Immature natural killer cell (primary cell): ENCODE measurements around the gene TJP3. TPM values are rescaled to one million over a fixed set of nuclear protein-coding genes. Genes with fewer than 3 reads are reported as not detected.

ENCODE experiments used
- DNase-seq, 3 donors: peaks; one replicate each; pipeline ENCODE4 v3.0.0; 2022; ENCODE audit warnings: mixed read lengths in 1 of 3
- H3K27ac Mint-ChIP-seq, 6 donors: one replicate each; pipeline ENCODE4 v1.8.0; 2020; ENCODE audit warnings: mixed read lengths in 6 of 6, mild to moderate bottlenecking in 5 of 6, inconsistent platforms in 4 of 6, moderate library complexity in 3 of 6
- H3K27me3 Mint-ChIP-seq, 3 donors: one replicate each; pipeline ENCODE4 v1.8.0; 2020 to 2021; ENCODE audit warnings: low read depth in 3 of 3, mild to moderate bottlenecking in 3 of 3, mixed read lengths in 3 of 3, moderate library complexity in 3 of 3, inconsistent platforms in 1 of 3
- H3K36me3 Mint-ChIP-seq, 3 donors: one replicate each; pipeline ENCODE4 v1.8.0; 2020; ENCODE audit warnings: mixed read lengths in 3 of 3, inconsistent platforms in 2 of 3, mild to moderate bottlenecking in 2 of 3
- H3K4me1 Mint-ChIP-seq, 2 donors: one replicate each; pipeline ENCODE4 v1.8.0; 2020; ENCODE audit warnings: inconsistent platforms in 2 of 2, mild to moderate bottlenecking in 2 of 2, mixed read lengths in 2 of 2, moderate library complexity in 1 of 2
- H3K4me3 Mint-ChIP-seq, 5 donors: one replicate each; pipeline ENCODE4 v1.8.0; 2020; ENCODE audit warnings: mild to moderate bottlenecking in 5 of 5, mixed read lengths in 5 of 5, inconsistent platforms in 3 of 5, moderate library complexity in 3 of 5
- H3K9me3 Mint-ChIP-seq, 6 donors: one replicate each; pipeline ENCODE4 v1.8.0; 2020; ENCODE audit warnings: mild to moderate bottlenecking in 6 of 6, mixed read lengths in 6 of 6, inconsistent platforms in 4 of 6, moderate library complexity in 3 of 6
- polyA plus RNA-seq, 3 donors: library from polyadenylated mRNA; unstranded; fragments of 300-500 nt; fragmentation: Illumina TruSeq; gene quantifications; one replicate each; pipeline ENCODE4 v1.2.3, GENCODE V29; 2021

TJP3 gene
- polyA plus RNA-seq, 3 donors from 2014 or later = 0.34 TPM; not detected in 2

DNA sequence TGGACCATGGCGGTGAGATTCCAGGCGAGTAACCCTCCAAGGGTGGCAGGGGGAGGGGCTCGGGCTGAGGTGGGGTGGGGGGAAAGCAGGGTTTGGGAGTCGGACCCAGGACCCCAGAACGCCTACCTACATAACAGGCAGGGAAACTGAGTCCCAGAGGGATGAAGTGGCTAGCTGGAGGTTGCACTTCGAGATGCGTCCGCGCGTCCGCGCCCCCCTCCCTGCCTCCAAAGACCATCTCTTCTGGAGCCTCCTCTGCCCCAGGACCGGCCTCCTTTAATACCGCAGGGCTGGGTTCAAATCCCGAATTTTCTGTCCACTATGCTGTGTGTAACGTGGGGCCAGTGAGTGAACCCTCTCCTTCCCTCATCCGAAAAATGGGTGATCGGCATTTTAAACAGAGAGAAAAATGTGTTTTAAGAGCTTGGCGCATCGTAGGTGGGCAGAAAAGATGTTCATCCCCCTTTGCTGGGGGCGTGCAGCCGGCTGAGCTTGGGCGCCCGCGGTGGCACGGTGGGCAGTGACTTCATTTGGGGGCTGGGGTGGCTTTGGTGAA, 13.8 kb downstream of the TJP3 start:
- Mint-ChIP-seq H3K4me1 (peaks cover 5 to 14% of the 10 kb centered on the region in 2 donors), H3K27ac (peak overlapping the region in 1 of 6 donors; percentile 28), H3K4me3 (peak overlapping the region in 4 of 5 donors; percentile 21 to 42 (median 36)), H3K27me3 (peaks cover 5 to 15% (median 11%) of the 10 kb centered on the region in 3 donors), H3K9me3 (no peaks in the 10 kb centered on the region), H3K36me3 (no peaks in the 10 kb centered on the region)
- DNase-seq = no peak

DNA sequence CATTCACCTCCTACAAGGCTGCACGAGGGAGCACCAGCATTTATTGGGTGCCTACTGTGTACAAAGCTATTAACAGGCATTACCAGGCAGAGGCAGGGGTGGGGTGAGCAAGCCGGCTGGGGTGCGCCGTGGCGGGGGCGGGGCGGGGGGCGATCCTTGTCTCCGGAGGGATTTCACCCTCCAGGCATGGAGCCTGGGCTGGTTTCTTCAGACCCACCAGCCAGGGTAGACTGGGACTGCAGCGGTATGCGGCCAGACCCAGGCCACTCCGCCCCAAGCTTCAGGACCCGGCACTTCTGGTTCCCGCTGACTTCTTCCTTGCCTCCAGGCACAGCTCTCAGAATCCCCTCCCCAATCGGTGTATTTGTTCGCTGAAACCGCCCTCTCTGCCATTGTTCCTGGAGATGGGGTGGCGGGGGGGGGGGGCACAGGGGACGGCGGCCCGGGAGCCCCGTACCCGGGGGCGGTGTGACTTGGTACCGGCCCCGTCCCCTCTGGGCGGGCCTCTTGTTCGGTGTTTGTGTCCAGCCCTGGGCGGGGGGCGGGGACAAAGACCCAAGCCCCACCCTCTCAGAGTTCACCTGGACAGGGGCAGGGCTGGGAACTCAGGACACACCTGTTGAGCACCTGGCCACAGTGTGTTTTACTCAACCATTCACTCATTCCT, 14.4 kb downstream of the TJP3 start:
- no peak for DNase-seq
- Mint-ChIP-seq H3K36me3 (no peaks in the 10 kb centered on the region), H3K4me3 (peak overlapping the region in 3 of 5 donors; percentile 21 to 42 (median 42)), H3K27me3 (peaks cover 5 to 15% (median 11%) of the 10 kb centered on the region in 3 donors), H3K4me1 (peaks cover 5 to 14% of the 10 kb centered on the region in 2 donors), H3K27ac (peak overlapping the region in 1 of 6 donors; percentile 28), H3K9me3 (no peaks in the 10 kb centered on the region)

DNA sequence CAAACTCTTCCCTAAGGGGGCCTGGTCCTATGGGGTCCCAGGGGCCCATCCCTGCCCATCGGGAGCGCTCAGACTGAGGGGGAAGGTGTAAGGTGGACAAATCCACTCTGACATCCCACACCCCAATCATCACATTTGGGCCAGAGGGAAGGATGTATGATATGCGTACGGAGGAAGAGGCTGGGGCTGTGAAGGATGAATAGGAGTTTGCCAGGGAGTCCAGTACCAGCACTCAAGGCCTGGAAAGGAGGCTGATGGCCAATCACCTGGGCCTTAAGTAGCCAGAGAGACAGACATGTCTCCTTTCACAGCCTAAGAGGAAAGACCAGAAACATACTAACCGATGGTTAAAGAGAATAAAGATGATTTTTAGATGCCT, 14.9 kb downstream of the TJP3 start:
- peaks cover 5 to 14% of the 10 kb centered on the region in 2 donors for H3K4me1 Mint-ChIP-seq
- H3K4me3 Mint-ChIP-seq = peak overlapping the region in 2 of 5 donors; percentile 1 to 3
- peaks cover 5 to 15% (median 11%) of the 10 kb centered on the region in 3 donors for H3K27me3 Mint-ChIP-seq
- no peak for DNase-seq
- H3K36me3 Mint-ChIP-seq = no peaks in the 10 kb centered on the region
- H3K9me3 Mint-ChIP-seq = no peaks in the 10 kb centered on the region
- no peak overlapping the region for H3K27ac Mint-ChIP-seq

DNA sequence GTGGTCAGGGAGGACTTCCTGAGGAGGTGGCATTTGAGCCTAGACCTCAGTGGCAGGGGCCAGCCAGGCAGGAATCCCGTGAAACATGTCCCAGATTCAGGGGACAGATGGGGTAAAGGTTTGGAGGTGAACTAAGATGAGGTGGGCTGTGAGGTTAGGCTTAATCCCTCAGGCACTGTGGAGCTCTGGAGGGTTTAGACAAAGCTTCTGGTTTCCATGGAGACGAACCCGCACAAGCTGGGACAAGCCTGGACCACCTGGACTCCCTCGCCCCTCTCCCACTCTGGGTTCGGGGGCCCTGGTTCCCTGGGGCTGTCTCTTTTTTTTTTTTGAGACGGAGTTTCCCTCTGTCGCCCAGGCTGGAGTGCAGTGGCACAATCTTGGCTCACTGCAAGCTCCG, 15.7 kb downstream of the TJP3 start:
- no peaks in the 10 kb centered on the region for H3K9me3 Mint-ChIP-seq
- H3K36me3 Mint-ChIP-seq = no peaks in the 10 kb centered on the region
- H3K4me3 Mint-ChIP-seq = no peak overlapping the region
- DNase-seq = no peak
- H3K27me3 Mint-ChIP-seq = peaks cover 5 to 15% (median 11%) of the 10 kb centered on the region in 3 donors
- no peak overlapping the region for H3K27ac Mint-ChIP-seq
- peaks cover 5 to 14% of the 10 kb centered on the region in 2 donors for H3K4me1 Mint-ChIP-seq

DNA sequence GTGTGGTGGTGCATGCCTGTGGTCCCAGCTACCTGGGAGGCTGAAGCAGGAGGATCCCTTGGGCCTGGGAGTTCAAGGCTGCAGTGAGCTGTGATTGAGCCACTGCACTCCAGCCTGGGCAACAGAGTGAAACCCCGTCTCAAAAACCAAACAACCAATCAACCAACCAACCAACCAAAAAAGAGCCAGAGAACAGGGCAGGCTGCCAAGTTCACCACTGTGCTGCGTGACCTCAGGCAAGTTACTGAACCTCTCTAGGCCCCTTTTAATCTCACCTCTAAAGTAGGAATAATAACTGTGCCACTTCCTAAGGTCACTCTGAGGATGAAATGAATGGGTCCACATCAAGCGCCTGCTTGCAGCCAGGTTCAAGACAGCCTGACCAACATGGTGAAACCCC, 16.9 kb downstream of the TJP3 start:
- Mint-ChIP-seq H3K9me3 (no peaks in the 10 kb centered on the region), H3K4me3 (no peak overlapping the region), H3K27me3 (peaks cover 2 to 11% (median 11%) of the 10 kb centered on the region in 3 donors), H3K27ac (no peak overlapping the region), H3K4me1 (peaks cover 5 to 10% of the 10 kb centered on the region in 2 donors), H3K36me3 (no peaks in the 10 kb centered on the region)
- no peak for DNase-seq

DNA sequence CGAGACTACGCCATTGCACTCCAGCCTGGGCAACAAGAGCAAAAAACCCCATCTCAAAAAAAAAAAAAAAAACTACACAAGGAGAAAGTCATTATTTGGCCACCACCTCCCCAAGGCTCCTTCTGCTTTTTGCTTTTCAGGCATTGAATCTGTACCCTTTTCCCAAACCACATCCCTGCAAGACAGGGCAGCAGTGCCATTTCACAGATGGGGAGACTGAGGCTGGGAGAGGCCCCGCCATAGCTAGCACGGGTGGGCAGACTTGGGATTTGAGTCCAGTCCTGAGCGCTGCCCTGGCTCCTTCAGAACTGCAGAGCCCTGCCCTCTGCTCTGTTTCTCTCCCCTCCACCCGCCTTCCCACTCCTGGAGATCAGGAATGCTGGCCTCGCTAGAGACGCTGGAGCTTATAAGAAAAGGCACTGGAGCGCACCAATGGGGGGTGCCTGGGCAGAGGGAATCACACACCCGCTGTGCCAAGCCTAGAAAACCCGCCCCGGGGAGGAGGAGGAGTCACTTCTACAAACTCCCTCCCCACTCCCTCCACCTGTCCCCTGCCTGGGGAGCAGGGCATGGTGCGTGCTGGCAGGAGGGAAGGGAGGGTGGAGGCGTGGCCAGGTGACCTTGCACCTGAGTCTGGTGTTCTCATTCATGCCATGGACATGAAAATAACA, 17.6 kb downstream of the TJP3 start:
- Mint-ChIP-seq H3K36me3 (no peaks in the 10 kb centered on the region), H3K9me3 (no peaks in the 10 kb centered on the region), H3K4me1 (peaks cover 5 to 10% of the 10 kb centered on the region in 2 donors), H3K4me3 (no peak overlapping the region), H3K27me3 (peaks cover 2 to 11% (median 7%) of the 10 kb centered on the region in 3 donors), H3K27ac (no peak overlapping the region)
- no peak for DNase-seq

DNA sequence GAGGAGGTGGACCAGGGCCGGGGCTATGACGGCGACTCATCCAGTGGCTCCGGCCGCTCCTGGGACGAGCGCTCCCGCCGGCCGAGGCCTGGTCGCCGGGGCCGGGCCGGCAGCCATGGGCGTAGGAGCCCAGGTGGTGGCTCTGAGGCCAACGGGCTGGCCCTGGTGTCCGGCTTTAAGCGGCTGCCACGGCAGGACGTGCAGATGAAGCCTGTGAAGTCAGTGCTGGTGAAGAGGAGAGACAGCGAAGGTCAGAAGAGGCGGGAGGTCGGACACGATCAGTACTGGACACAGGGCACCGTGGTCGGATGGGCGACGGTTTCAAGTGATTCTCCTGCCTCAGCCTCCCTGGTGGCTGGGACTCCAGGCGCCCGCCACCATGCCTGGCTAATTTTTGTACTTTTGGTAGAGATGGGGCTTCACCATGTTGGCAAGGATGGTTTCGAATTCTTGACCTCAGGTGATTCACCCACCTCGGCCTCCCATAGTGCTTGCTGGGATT, 22.3 kb downstream of the TJP3 start:
- H3K27ac Mint-ChIP-seq = no peak overlapping the region

DNA sequence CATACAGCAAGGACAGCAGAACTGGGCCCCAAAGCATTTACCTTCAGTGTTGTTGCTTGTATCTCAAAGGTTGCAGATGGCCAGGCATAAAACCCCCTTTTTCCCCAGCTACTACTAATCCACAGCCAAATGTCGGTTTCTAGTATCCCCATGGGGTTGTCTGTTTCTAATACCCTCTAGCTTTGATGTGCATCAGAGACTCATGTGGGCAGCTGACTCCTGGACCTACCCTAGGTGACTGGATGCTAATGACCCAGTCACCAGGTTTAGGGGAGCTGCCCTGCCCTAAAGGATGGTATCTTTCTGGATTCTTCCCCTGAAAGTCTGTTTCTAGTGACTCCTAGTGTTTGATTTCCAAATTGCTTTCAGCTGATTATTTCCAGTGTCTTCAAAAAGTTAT, 23.9 kb downstream of the TJP3 start:
- Mint-ChIP-seq H3K27me3 (peaks cover 0 to 2% (median 0%) of the 10 kb centered on the region in 3 donors), H3K4me3 (no peak overlapping the region), H3K27ac (no peak overlapping the region), H3K9me3 (no peaks in the 10 kb centered on the region), H3K4me1 (no peaks in the 10 kb centered on the region), H3K36me3 (no peaks in the 10 kb centered on the region)
- DNase-seq = no peak

More for the DNA sequence above, 22.3 kb downstream of the TJP3 start:
- H3K27me3 Mint-ChIP-seq = peaks cover 0 to 2% (median 0%) of the 10 kb centered on the region in 3 donors
- DNase-seq = no peak
- no peaks in the 10 kb centered on the region for H3K4me1 Mint-ChIP-seq
- no peaks in the 10 kb centered on the region for H3K9me3 Mint-ChIP-seq
- H3K4me3 Mint-ChIP-seq = no peak overlapping the region
- H3K36me3 Mint-ChIP-seq = no peaks in the 10 kb centered on the region

DNA sequence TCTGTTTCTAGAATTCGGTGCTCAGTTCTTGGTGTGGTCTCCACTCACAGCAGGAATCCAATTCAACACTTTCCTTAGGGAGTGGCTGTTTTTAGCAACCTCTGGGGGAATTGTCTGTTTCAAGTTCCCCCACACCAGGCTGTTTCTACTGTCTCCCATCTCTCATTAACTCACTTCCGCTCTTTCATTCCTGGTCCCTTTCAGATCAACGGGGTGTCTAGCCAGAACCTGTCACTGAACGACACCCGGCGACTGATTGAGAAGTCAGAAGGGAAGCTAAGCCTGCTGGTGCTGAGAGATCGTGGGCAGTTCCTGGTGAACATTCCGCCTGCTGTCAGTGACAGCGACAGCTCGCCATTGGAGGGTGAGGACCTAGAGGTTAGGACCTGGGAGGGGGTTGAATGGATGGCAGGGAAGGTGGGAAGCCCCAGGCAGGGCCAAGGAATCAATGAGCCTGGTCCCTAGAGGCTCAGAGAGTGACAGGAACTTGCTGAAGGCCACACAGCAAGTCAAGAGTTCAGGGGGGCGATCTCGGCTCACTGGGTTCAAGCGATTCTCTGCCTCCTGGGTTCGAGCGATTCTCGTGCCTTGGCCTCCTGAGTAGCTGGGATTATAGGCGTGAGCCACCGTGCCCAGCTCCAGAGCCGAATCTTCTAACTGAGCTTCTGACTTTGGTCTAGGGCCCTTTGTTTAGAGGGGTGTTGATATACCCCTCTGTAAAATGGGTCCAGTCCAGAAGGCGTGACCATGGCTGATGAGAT, 25.5 kb downstream of the TJP3 start:
- no peaks in the 10 kb centered on the region for H3K36me3 Mint-ChIP-seq
- DNase-seq = no peak
- H3K27me3 Mint-ChIP-seq = peaks cover 0 to 2% (median 2%) of the 10 kb centered on the region in 3 donors
- no peak overlapping the region for H3K4me3 Mint-ChIP-seq
- H3K27ac Mint-ChIP-seq = peak overlapping the region in 1 of 6 donors; percentile 73
- no peaks in the 10 kb centered on the region for H3K9me3 Mint-ChIP-seq
- no peaks in the 10 kb centered on the region for H3K4me1 Mint-ChIP-seq

DNA sequence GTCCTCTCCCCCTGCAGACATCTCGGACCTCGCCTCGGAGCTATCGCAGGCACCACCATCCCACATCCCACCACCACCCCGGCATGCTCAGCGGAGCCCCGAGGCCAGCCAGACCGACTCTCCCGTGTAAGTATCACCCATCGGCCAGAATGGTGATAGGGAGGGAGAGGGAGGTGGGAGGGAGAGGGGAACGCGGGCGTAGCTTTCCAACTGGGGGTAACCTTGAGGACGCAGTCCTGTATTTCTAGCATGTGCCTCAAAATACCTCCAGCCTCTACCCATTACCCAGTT, 26.1 kb downstream of the TJP3 start:
- peaks cover 0 to 4% of the 10 kb centered on the region in 2 donors for H3K4me1 Mint-ChIP-seq
- no peaks in the 10 kb centered on the region for H3K9me3 Mint-ChIP-seq
- H3K27me3 Mint-ChIP-seq = peaks cover 0 to 2% (median 2%) of the 10 kb centered on the region in 3 donors
- no peak for DNase-seq
- no peaks in the 10 kb centered on the region for H3K36me3 Mint-ChIP-seq
- H3K4me3 Mint-ChIP-seq = no peak overlapping the region
- peak overlapping the region in 1 of 6 donors; percentile 73 for H3K27ac Mint-ChIP-seq

DNA sequence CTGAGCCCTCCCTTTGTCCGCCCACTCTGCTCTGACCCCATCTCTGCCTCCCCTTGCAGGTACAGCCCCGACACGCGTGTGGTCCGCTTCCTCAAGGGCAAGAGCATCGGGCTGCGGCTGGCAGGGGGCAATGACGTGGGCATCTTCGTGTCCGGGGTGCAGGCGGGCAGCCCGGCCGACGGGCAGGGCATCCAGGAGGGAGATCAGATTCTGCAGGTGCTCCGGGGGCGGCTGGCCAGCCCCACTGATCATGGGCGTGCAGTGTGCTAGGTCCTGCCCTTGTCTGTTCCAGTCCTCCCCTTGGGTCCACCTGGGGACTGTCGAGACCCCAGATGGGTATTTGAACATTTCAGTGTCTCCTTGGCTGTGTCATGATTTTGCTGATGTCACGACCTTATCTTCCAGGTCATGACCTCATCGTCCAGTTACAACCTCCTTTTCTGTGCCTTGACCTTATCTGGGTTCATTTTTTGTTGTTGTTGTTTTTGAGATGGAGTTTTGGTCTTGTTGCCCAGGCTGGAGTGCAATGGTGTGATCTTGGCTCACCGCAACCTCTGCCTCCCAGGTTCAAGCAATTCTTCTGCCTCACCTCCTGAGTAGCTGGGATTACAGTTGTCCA, 28.0 kb downstream of the TJP3 start:
- no peak overlapping the region for H3K27ac Mint-ChIP-seq
- no peak for DNase-seq

DNA sequence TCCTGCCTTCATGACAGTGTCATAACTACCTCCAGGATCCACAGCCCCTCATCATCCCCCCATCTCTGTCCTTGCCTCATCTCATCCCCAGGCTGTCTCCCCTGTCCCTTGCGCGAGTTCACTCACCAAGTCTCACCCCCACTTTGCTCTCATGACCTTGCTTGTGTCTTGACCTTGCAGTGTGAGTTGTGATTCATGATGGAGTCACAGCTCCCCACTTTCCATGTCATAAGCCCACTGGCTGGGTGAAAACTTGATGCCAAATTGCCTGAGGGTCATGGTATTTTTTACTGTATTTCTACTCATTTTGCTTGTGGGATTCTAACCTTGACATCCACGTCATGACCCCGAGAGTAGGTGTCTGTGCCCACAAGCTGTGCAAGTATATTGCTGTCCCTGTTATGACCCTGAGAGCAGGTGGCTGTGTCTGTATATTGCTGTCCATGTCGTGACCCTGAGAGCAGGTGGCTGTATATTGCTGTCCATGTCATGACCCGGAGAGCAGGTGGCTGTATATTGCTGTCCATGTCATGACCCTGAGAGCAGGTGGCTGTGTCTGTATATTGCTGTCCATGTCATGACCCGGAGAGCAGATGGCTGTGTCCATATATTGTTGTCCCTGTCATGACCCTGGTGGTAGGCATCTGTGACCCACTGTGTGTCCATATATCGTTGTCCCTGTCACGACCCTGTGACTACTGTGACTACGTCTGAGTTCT, 29.5 kb downstream of the TJP3 start:
- Mint-ChIP-seq H3K4me1 (peaks cover 0 to 4% of the 10 kb centered on the region in 2 donors), H3K27me3 (peaks cover 0 to 4% (median 2%) of the 10 kb centered on the region in 3 donors), H3K36me3 (no peaks in the 10 kb centered on the region), H3K4me3 (no peak overlapping the region), H3K9me3 (no peaks in the 10 kb centered on the region), H3K27ac (no peak overlapping the region)
- DNase-seq = no peak

More for the DNA sequence above, 28.0 kb downstream of the TJP3 start:
- Mint-ChIP-seq H3K36me3 (no peaks in the 10 kb centered on the region), H3K4me3 (no peak overlapping the region), H3K27me3 (peaks cover 0 to 5% (median 4%) of the 10 kb centered on the region in 3 donors), H3K4me1 (peaks cover 0 to 4% of the 10 kb centered on the region in 2 donors), H3K9me3 (no peaks in the 10 kb centered on the region)
